MCF 10A (cell line): ENCODE results near the gene INO80D. TPM values are rescaled to one million over a fixed set of nuclear protein-coding genes. Genes with fewer than 3 reads are reported as not detected.
"Not testable (repeated sequence)": the region's sequence is repeated elsewhere in the genome, so short reads cannot be mapped to it uniquely, and the experiment has no call there.

Experiments used
- BruUV-seq: library from RNA; stranded (reverse); fragments of 400-500 nt; replicated peaks from 2 replicates; lab custom pipeline; 2021; lab: Mats Ljungman, UMichigan
- CTCF ChIA-PET: fragments of 300-600 bp; sonication (Branson Sonifier 250); formaldehyde crosslinking; extraction: SDS; loops from one replicate; lab custom pipeline; 2021; ENCODE audit warnings: antibody characterized with exemption, inconsistent platforms; lab: Yijun Ruan, JAX
- POLR2A ChIA-PET: fragments of 300-600, 350-650 bp; sonication (Branson Sonifier 250); formaldehyde crosslinking; extraction: SDS; loops from one replicate; lab custom pipeline; 2020; ENCODE audit warnings: antibody characterized with exemption, inconsistent platforms; lab: Yijun Ruan, JAX
- DNase-seq: peaks from one replicate; pipeline ENCODE4 v3.0.0-alpha.2; 2018; ENCODE audit not compliant: unreplicated experiment
- H3K27ac Mint-ChIP-seq: one replicate; pipeline ENCODE4 v1.8.0; 2022; ENCODE audit warnings: mild to moderate bottlenecking, low read depth, mixed read lengths; ENCODE audit not compliant: unreplicated experiment
- H3K27me3 Mint-ChIP-seq: one replicate; pipeline ENCODE4 v1.8.0; 2022; ENCODE audit warnings: mixed read lengths; ENCODE audit not compliant: insufficient read depth, unreplicated experiment
- H3K36me3 Mint-ChIP-seq: one replicate; pipeline ENCODE4 v1.8.0; 2022; ENCODE audit warnings: mild to moderate bottlenecking, moderate library complexity, mixed read lengths; ENCODE audit not compliant: insufficient read depth, unreplicated experiment
- H3K4me1 Mint-ChIP-seq: one replicate; pipeline ENCODE4 v1.8.0; 2022; ENCODE audit warnings: mixed read lengths; ENCODE audit not compliant: insufficient read depth, unreplicated experiment
- H3K4me3 Mint-ChIP-seq: one replicate; pipeline ENCODE4 v1.8.0; 2022; ENCODE audit warnings: mild to moderate bottlenecking, moderate library complexity, mixed read lengths; ENCODE audit not compliant: unreplicated experiment
- H3K9me3 Mint-ChIP-seq: one replicate; pipeline ENCODE4 v1.8.0; 2022; ENCODE audit warnings: mixed read lengths; ENCODE audit not compliant: unreplicated experiment
- intact Hi-C: fragments of 100-400 bp; cut with micrococcal nuclease; formaldehyde crosslinking; loops from 2 replicates; pipeline ENCODE4 v1.14.1; 2022
- total RNA-seq: library from RNA; stranded (reverse); gene quantifications from 2 replicates; pipeline ENCODE4 v1.2.3, GENCODE V29; 2022
- TF ChIP-seq, protein P1 (sequence below): fragments of 200-600 bp; IDR thresholded peaks from one replicate; pipeline ENCODE4 v1.8.0; 2022; ENCODE audit warnings: antibody characterized with exemption, mild to moderate bottlenecking; ENCODE audit not compliant: unreplicated experiment

The INO80D gene
- total RNA-seq, 1 experiment from 2014 or later = 21.6 TPM

- no peaks in the 10 kb centered on the region for H3K4me1 Mint-ChIP-seq
- TF ChIP-seq, protein P1, sequence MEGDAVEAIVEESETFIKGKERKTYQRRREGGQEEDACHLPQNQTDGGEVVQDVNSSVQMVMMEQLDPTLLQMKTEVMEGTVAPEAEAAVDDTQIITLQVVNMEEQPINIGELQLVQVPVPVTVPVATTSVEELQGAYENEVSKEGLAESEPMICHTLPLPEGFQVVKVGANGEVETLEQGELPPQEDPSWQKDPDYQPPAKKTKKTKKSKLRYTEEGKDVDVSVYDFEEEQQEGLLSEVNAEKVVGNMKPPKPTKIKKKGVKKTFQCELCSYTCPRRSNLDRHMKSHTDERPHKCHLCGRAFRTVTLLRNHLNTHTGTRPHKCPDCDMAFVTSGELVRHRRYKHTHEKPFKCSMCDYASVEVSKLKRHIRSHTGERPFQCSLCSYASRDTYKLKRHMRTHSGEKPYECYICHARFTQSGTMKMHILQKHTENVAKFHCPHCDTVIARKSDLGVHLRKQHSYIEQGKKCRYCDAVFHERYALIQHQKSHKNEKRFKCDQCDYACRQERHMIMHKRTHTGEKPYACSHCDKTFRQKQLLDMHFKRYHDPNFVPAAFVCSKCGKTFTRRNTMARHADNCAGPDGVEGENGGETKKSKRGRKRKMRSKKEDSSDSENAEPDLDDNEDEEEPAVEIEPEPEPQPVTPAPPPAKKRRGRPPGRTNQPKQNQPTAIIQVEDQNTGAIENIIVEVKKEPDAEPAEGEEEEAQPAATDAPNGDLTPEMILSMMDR = no peak
Measured at GRCh38 chr2:206049392-206049791, 36.6 kb downstream of the INO80D start.

GRCh38 chr2:206045251-206045650 lies 40.7 kb downstream of the INO80D start:
- no peaks in the 10 kb centered on the region for H3K9me3 Mint-ChIP-seq
- no peak overlapping the region for H3K4me3 Mint-ChIP-seq
- ChIA-PET CTCF (interaction anchor here (1.4 kb wide), 1 partner anchor 17 kb away, joined by 4 read pairs; no protein-coding TSS in a partner anchor), POLR2A (interaction anchor here (0.6 to 1.6 kb wide), 3 partner anchors 10 to 38 kb away, joined by 3 to 4 read pairs (median 3); no protein-coding TSS in a partner anchor)
- no peak overlapping the region for H3K27ac Mint-ChIP-seq
- TF ChIP-seq, protein P1 = no peak
- H3K27me3 Mint-ChIP-seq = no peaks in the 10 kb centered on the region
- DNase-seq = no peak
- H3K4me1 Mint-ChIP-seq = no peaks in the 10 kb centered on the region
- peaks cover 60% of the 10 kb centered on the region for H3K36me3 Mint-ChIP-seq
- no TSS peak for BruUV-seq
- intact Hi-C loops = no loop called here

More at GRCh38 chr2:206049392-206049791, 36.6 kb downstream of the INO80D start:
- BruUV-seq = no TSS peak
- H3K27me3 Mint-ChIP-seq = no peaks in the 10 kb centered on the region
- intact Hi-C loops = no loop called here
- no peak for DNase-seq
- no peak overlapping the region for H3K27ac Mint-ChIP-seq
- no peaks in the 10 kb centered on the region for H3K9me3 Mint-ChIP-seq
- H3K4me3 Mint-ChIP-seq = no peak overlapping the region
- POLR2A ChIA-PET = no interaction called here
- H3K36me3 Mint-ChIP-seq = peaks cover 54% of the 10 kb centered on the region
- CTCF ChIA-PET = interaction anchor here (0.6 kb wide), 1 partner anchor 40 kb away, joined by 3 read pairs; no protein-coding TSS in a partner anchor

DNA sequence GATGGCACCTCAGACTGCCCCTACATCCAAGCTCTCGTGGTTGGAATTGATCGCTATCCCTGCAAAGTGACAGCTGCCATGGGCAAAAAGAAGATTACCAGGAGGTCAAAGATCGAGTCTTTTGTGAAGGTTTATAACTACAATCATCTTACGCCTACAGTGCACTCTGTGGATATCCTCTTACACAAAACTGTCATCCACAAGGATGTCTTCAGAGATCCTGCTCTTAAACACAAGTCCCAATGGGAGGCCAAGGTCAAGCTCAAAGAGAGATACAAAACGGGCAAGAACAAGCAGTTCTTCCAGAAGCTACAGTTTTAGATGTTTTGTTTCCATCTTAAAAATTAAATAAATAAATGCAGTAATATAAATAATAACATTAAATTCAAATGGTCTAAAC lies 45.4 kb downstream of the INO80D start:
- Mint-ChIP-seq H3K4me1 (no peaks in the 10 kb centered on the region), H3K27me3 (no peaks in the 10 kb centered on the region), H3K36me3 (peaks cover 57% of the 10 kb centered on the region), H3K27ac (no peak overlapping the region), H3K4me3 (no peak overlapping the region), H3K9me3 (no peaks in the 10 kb centered on the region)
- BruUV-seq = no TSS peak
- CTCF ChIA-PET = interaction anchor here (0.7 kb wide), 1 partner anchor 1848 kb away, joined by 4 read pairs; no protein-coding TSS in a partner anchor
- TF ChIP-seq, protein P1 = no peak
- DNase-seq = no peak
- intact Hi-C loops = no loop called here
- POLR2A ChIA-PET = no interaction called here

- peaks cover 40% of the 10 kb centered on the region for H3K36me3 Mint-ChIP-seq
- H3K27me3 Mint-ChIP-seq, DNase-seq, intact Hi-C loops, H3K9me3 Mint-ChIP-seq, H3K4me1 Mint-ChIP-seq, POLR2A ChIA-PET, H3K27ac Mint-ChIP-seq, BruUV-seq, H3K4me3 Mint-ChIP-seq, CTCF ChIA-PET: not testable (repeated sequence)
Measured at GRCh38 chr2:206035393-206035792, 50.6 kb downstream of the INO80D start.

DNA sequence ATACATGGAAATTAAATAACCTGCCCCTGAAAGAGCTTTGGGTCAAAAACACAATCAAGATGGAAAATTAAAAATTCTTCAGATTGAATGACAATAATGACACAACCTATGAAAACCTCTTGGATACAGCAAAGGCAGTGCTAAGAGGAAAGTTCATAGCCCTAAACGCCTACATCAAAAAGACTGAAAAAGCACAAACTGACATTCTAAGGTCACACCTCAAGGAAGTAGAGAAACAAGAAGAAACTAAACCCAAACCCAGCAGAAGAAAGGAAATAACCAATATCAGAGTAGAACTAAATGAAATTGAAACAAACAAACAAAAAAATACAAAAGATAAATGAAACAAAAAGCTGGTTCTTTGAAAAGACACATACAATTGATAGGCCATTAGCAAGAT lies 52.5 kb downstream of the INO80D start:
- peaks cover 43% of the 10 kb centered on the region for H3K36me3 Mint-ChIP-seq
- H3K9me3 Mint-ChIP-seq, H3K4me1 Mint-ChIP-seq, BruUV-seq, H3K4me3 Mint-ChIP-seq, H3K27ac Mint-ChIP-seq, intact Hi-C loops, DNase-seq, H3K27me3 Mint-ChIP-seq: not testable (repeated sequence)
- ChIA-PET CTCF (interaction anchor here (0.6 kb wide), 1 partner anchor 34 kb away, joined by 5 read pairs; no protein-coding TSS in a partner anchor), POLR2A (interaction anchor here (0.6 kb wide), 1 partner anchor 79 kb away, joined by 3 read pairs; no protein-coding TSS in a partner anchor)
